HG03575 (cell line): Measurements from ENCODE around the gene PVRIG.
"Not testable (repeated sequence)": the region's sequence is repeated elsewhere in the genome, so short reads cannot be mapped to it uniquely, and the experiment has no call there.

Experiments used
- ATAC-seq: cut with Tn5 transposase; IDR thresholded peaks from one replicate; pipeline ENCODE4 v1.9.1; 2021; ENCODE audit not compliant: unreplicated experiment, insufficient number of reproducible peaks, low FRiP score; ENCODE audit errors: extremely low read depth

The PVRIG gene

DNA sequence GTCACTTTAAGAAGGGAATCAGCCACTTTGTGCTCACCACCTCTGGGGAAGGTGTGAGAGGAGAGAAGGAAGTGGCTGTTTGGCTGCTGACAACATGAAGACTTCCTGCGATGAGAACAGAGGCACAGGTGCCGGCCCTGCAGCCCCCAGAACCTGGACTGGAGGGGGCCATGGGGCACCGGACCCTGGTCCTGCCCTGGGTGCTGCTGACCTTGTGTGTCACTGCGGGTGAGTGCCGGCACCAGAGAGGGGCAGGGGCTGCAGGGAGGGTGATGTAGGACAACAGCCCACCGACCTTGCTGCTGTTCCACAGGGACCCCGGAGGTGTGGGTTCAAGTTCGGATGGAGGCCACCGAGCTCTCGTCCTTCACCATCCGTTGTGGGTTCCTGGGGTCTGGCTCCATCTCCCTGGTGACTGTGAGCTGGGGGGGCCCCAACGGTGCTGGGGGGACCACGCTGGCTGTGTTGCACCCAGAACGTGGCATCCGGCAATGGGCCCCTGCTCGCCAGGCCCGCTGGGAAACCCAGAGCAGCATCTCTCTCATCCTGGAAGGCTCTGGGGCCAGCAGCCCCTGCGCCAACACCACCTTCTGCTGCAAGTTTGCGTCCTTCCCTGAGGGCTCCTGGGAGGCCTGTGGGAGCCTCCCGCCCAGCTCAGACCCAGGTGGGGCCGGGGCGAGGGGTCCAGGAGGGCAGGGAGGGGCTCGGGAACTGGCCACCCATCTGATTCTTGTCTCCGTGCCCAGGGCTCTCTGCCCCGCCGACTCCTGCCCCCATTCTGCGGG lies at the start of gene PVRIG:
TSS of gene PVRIG (plus strand) at position 149 of the 785 bp plus-strand sequence. CDS start at position 171, 22 bp downstream.
- ATAC-seq: not testable (repeated sequence)

DNA sequence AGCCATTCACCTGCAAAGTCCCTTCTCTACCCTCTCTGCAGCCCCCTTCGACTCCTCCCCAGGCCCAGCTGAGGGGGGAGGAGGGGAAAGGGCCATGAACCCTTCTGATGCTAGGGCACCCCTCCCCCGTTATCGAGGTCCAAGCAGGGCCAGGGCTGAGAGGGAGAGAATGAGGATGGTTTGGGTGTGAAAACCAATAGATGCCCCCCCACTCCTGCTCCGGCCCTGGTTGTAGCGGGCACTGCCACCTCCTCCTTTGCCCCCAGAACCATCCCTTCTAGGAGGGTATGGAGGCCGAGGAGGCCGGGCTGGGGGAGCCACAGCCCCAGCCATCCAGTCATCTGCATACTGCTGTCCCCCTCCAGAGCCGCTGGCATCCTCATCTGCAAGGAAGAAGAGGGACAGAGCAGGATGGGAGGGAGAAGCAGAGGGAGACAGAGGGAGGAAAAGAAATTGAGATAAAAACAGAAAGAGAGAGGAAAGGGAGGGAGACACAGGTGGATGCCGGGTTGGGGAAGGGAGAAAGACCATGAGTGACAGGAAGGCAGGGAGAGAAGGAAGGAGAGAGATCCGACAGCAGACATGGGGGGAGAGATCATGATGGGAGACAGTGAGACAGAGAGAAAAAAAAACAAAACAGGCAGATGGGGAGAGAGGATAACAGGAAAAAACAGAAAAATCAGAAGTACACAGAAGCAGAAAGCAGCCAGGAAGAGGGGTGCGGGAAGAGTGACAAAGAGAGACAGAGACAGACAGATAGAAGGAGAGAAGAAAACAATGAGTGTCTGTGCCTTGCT lies 49.5 kb upstream of the PVRIG start:
- no peak for ATAC-seq

DNA sequence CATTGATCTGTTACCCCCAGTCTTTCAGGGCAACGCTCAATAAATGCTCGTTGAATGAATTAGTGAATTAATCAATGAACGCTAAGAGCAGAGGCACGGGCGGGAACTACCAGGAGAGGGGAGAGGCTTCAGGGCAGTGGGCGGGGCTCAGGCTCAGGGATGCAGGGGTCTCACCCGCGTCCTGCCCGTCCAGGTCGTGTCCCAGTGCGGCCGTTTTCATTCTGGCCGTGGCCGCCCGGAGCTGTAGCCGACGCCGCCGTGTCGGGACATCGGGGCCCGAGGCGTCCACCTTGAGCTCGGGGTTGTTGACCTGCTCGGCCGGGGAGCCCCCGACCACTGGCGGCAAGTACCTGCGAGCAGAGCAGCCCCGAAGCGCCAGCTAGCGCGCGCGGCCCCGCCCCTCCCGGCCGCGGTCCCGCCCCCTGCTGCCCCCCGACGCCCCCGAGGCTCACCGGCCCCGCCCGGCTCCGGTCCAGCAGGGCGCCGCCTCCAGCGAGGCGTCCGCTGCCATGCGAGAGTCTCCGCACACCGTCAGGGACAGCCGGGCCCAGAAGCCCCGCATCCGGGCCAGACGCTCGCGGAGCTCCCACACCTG lies 48.6 kb upstream of the PVRIG start:
- ATAC-seq: no peak

GRCh38 chr7:100171840-100172239 lies 47.9 kb upstream of the PVRIG start:
- no peak for ATAC-seq

GRCh38 chr7:100173806-100174495 lies 45.8 kb upstream of the PVRIG start:
- no peak for ATAC-seq

DNA sequence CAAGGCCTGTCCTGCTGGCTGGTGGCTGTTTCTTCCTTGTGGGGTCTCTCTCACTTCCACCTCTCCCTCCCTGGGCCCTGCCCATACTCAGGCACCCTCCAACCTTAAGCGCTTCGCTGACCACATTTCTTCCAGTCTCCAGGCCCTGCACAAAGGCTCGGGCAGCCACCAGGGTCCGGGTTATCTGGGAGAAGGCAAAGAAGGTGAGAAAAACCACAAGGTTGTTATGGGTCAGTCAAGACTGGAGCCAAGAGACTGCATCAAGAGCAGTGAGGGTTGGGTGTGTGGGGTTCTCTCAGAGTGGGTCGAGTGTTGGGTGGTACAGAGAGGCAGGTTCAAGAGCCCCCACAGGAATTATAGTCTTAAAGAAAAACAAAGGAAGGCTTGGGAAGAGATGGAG lies 45.2 kb upstream of the PVRIG start:
- no peak for ATAC-seq

- no peak for ATAC-seq
These were observed 44.3 kb upstream of the PVRIG start for GRCh38 chr7:100175296-100175935.

GRCh38 chr7:100176096-100177044 lies 43.4 kb upstream of the PVRIG start:
- ATAC-seq: no peak

- ATAC-seq: no peak
These were observed 42.4 kb upstream of the PVRIG start, which contains the start of the genes GPC2 and STAG3 for GRCh38 chr7:100177045-100178001. Gene GPC2, minus strand, starts transcription at chr7:100177381. Its CDS starts 182 bp downstream, at chr7:100177199. Gene STAG3, plus strand, starts transcription at chr7:100177918. Its CDS starts 2,639 bp downstream, at chr7:100180557.

DNA sequence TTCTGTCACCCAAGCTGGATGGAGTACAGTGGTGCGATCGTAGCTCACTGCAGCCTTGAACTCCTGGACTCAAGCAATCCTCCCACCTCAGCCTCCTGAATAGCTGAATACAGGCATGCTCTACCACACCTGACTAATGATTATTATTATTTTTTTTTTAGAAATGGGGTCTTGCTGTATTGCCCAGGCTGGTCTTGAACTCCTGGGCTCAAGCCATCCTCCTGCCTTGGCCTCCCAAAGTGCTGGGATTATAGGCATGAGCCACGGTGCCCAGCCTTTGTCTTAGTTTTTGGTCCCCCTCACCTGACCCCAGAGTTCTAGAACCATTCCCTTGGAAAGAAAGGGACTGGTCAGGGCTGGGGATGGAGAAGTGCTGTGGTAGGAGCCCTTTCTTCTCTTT lies 39.7 kb upstream of the PVRIG start:
- ATAC-seq: not testable (repeated sequence)

DNA sequence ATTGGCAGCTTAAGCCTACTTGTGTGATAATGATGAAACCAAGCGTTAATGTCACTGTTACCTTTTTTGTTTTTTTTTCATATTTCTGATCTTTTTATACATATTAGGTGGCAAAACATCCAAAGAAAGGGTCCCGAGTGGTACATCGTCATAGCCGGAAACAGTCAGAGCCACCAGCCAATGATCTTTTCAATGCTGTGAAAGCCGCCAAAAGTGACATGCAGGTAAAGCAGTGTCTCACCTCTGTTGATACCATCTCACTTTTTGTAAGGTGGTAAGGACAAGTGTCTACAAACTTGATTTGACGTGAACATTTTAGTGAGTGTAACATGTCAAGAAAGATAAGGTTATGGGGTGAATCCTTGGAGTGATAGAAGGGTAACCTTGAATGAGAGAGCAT lies 37.1 kb upstream of the PVRIG start:
- not testable (repeated sequence) for ATAC-seq

DNA sequence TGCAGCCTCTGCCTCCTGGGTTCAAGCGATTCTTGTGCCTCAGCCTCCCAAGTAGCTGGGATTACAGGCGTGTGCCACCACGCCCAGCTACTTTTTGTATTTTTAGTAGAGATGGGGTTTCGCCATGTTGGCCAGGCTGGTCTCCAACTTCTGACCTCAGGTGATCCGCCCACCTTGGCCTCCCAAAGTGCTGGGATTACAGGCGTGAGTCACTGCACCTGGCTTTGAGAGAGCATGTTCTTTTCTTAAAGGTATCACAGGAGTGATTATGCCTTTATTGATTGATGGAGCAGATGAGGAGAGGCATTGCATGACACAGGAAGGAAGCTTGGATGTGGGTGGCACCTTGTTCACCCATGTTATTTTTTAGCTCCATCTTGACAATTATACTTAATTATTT lies 36.7 kb upstream of the PVRIG start:
- ATAC-seq: not testable (repeated sequence)

GRCh38 chr7:100185726-100186125 lies 34.0 kb upstream of the PVRIG start:
- no peak for ATAC-seq

DNA sequence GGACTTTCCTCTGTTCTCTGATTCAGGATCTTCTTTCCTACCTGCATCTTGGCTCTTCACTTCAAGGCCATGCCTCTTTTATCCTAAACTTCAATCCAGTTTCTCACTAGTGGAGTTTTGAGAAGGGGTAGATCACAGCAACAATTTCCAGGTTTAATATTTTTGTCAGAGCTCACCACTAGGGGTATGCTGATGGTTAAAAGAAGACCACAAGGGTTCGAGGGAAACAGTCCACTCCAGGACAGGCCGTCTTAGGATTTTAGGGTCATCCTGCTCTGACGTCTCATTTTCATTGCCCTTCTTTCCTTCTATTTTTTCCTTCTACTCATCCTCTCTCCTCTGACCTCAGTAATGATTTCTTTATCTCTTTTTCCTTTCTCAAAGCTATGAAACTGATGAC lies 30.7 kb upstream of the PVRIG start:
- ATAC-seq: no peak

DNA sequence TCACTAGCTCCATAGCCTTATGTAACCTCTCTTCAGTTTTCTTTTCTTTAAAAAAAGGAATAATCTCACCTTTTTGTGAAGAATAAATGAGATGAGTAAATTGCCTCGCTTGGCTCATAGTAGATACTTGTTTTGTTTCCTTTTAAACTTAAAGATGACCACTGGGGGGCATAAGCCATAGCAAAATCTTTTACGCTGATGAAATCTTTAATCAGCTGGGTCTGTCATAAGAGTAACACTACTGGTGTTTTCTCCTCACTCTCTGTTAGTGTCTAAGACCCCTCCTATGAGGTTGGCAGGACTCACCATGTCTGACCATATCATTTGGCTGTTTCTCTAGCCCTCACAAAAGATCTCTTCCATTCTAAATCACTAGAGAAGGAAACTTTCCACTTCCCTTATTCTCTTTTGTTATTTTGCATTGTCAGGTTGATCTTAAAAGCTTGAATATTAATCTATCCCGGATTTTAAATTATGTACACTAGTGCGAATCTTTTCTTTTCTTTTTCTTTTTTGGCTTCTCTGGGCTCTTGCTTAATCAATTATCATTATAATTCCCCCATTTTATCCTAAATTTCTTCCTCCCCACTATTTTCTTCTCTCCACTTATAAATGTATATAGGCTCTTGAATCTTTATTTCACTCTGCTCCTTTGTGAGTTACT lies 29.6 kb upstream of the PVRIG start:
- ATAC-seq: no peak

GRCh38 chr7:100191775-100192174 lies 28.0 kb upstream of the PVRIG start:
- ATAC-seq: no peak
